GF-D8 (cell line): ENCODE data around the gene WDFY4.

Experiments
- DNase-seq: peaks from one replicate; lab custom pipeline; 2025; lab: John Stamatoyannopoulos, UW

WDFY4 gene

GRCh38 chr10:48985621-48986158, 301.0 kb downstream of the WDFY4 start:
- DNase-seq: no peak

- DNase-seq: no peak
Observed at GRCh38 chr10:48990226-48990625, 305.6 kb downstream of the WDFY4 start.

- DNase-seq: no peak
Observed at GRCh38 chr10:48993627-48994026, 309.0 kb downstream of the WDFY4 start.

- DNase-seq: no peak
Observed at GRCh38 chr10:48996329-48996728, 311.7 kb downstream of the WDFY4 start.

- DNase-seq: no peak
Observed at GRCh38 chr10:48999346-48999745, 314.7 kb downstream of the WDFY4 start.

GRCh38 chr10:49000437-49001398, 316.0 kb downstream of the WDFY4 start:
- DNase-seq: no peak

GRCh38 chr10:49001402-49001801, 316.7 kb downstream of the WDFY4 start:
- no peak for DNase-seq

- DNase-seq: no peak
Observed at GRCh38 chr10:49001870-49002672, 317.4 kb downstream of the WDFY4 start.

GRCh38 chr10:49005270-49005669, 320.6 kb downstream of the WDFY4 start:
- DNase-seq: no peak

GRCh38 chr10:49007129-49007528, 322.5 kb downstream of the WDFY4 start:
- DNase-seq: no peak

- DNase-seq: no peak
Observed at GRCh38 chr10:49008091-49008490, 323.4 kb downstream of the WDFY4 start.

- DNase-seq: no peak
Observed at GRCh38 chr10:49008505-49009198, 324.0 kb downstream of the WDFY4 start.

GRCh38 chr10:49009199-49009979, 324.7 kb downstream of the WDFY4 start:
- DNase-seq: no peak

GRCh38 chr10:49010295-49010694, 325.6 kb downstream of the WDFY4 start:
- no peak for DNase-seq

GRCh38 chr10:49010865-49011264, 326.2 kb downstream of the WDFY4 start:
- no peak for DNase-seq

- no peak for DNase-seq
Observed at GRCh38 chr10:49011756-49012155, 327.1 kb downstream of the WDFY4 start.

- DNase-seq: no peak
Observed at GRCh38 chr10:49012603-49013002, 327.9 kb downstream of the WDFY4 start.

GRCh38 chr10:49015700-49016099, 331.0 kb downstream of the WDFY4 start:
- no peak for DNase-seq

GRCh38 chr10:49021685-49022084, 337.0 kb downstream of the WDFY4 start:
- no peak for DNase-seq

- no peak for DNase-seq
Observed at GRCh38 chr10:49023071-49023470, 338.4 kb downstream of the WDFY4 start.

- DNase-seq: no peak
Observed at GRCh38 chr10:49023752-49024151, 339.1 kb downstream of the WDFY4 start.
